Loucy (cell line): ENCODE results near the gene SRC.
A peak's percentile ranks its signal among the peaks of the same experiment; 100 is the strongest.

Experiments used
- H2AFZ ChIP-seq: fragments of 200-600 bp; sonication (generic); 2 replicates; pipeline ENCODE4 v1.6.0; 2016; ENCODE audit warnings: antibody characterized with exemption, mild to moderate bottlenecking, low read length, moderate library complexity
- H3F3A ChIP-seq: fragments of 200-600 bp; 2 replicates; pipeline ENCODE4 v1.6.0; 2016; ENCODE audit warnings: antibody characterized with exemption, low read depth, mild to moderate bottlenecking
- H3K27me3 ChIP-seq: fragments of 200-600 bp; sonication (generic); 2 replicates; pipeline ENCODE4 v1.6.1; 2014; ENCODE audit warnings: low read length, mild to moderate bottlenecking; ENCODE audit not compliant: insufficient read depth, poor library complexity, severe bottlenecking
- H3K36me3 ChIP-seq: fragments of 200-600 bp; sonication (generic); 2 replicates; pipeline ENCODE4 v1.6.1; 2016; ENCODE audit warnings: low read length; ENCODE audit not compliant: insufficient read depth
- H3K4me1 ChIP-seq: fragments of 200-600 bp; sonication (generic); 2 replicates; pipeline ENCODE4 v1.5.1; 2014; ENCODE audit warnings: low read length, mild to moderate bottlenecking; ENCODE audit not compliant: insufficient read depth, poor library complexity, severe bottlenecking
- H3K4me2 ChIP-seq: fragments of 200-600 bp; sonication (generic); 2 replicates; pipeline ENCODE4 v1.6.0; 2014; ENCODE audit warnings: antibody characterized with exemption, low read length, low read depth, mild to moderate bottlenecking; ENCODE audit not compliant: poor library complexity, severe bottlenecking
- H3K4me3 ChIP-seq: fragments of 200-600 bp; sonication (generic); 2 replicates; pipeline ENCODE4 v1.5.1; 2014; ENCODE audit warnings: low read length, mild to moderate bottlenecking, mixed read lengths; ENCODE audit not compliant: poor library complexity, severe bottlenecking
- H3K79me2 ChIP-seq: fragments of 200-600 bp; sonication (generic); 2 replicates; pipeline ENCODE4 v1.6.1; 2014; ENCODE audit warnings: low read length; ENCODE audit not compliant: insufficient read depth
- H3K9ac ChIP-seq: fragments of 200-600 bp; sonication (generic); 2 replicates; pipeline ENCODE4 v1.6.0; 2014; ENCODE audit warnings: mild to moderate bottlenecking, low read depth, low read length, moderate library complexity; ENCODE audit not compliant: poor library complexity, severe bottlenecking
- H3K9me2 ChIP-seq: fragments of 200-600 bp; sonication (generic); replicated peaks from 2 replicates; pipeline ENCODE4 v1.6.1; 2016; ENCODE audit warnings: low read depth, low read length, mixed read lengths
- H3K9me3 ChIP-seq: fragments of 200-600 bp; sonication (generic); 2 replicates; pipeline ENCODE4 v1.6.1; 2014; ENCODE audit warnings: mild to moderate bottlenecking, antibody characterized with exemption, low read length, low read depth; ENCODE audit not compliant: insufficient read depth
- H4K20me1 ChIP-seq: fragments of 200-600 bp; sonication (generic); 2 replicates; pipeline ENCODE4 v1.6.0; 2014; ENCODE audit warnings: antibody characterized with exemption, low read length, mild to moderate bottlenecking; ENCODE audit not compliant: insufficient read depth, poor library complexity, severe bottlenecking
- EZH2phosphoT487 ChIP-seq: fragments of 200-600 bp; IDR thresholded peaks from 2 replicates; pipeline ENCODE4 v1.6.1; 2018; ENCODE audit warnings: antibody characterized with exemption, mild to moderate bottlenecking, moderate library complexity, borderline replicate concordance
- TF ChIP-seq, protein P1 (sequence below): fragments of 200-600 bp; sonication (generic); conservative IDR thresholded peaks from 2 replicates; pipeline ENCODE4 v1.5.1; 2014; ENCODE audit warnings: mild to moderate bottlenecking, antibody characterized with exemption, low read length

The SRC gene

DNA sequence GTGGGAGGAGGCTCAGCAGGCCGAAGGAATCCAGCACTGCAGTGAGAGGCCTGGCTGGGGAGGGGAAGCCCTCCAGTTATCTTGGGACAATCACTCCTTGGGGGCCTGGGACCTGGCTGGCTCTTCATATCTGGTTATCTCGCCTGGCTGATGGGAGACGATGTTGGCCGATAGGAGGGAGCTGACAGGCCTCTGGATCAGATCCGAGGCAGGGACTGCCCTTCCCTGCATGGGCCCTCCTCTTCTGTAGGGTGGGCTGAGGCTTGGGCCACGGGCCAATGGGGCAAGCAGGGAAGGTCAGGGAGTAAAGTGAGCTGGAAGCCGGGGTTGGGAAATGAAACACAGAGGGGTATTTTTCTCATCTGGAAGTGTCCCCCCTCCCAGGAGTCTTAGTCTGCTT is 31.3 kb upstream of the SRC start:
- H3K9me3 ChIP-seq, result no peaks in the 10 kb centered on the region
- no peak overlapping the region for H2AFZ ChIP-seq
- no peak overlapping the region for H3K4me2 ChIP-seq
- no peaks in the 10 kb centered on the region for H3K9me2 ChIP-seq
- H3K79me2 ChIP-seq, result peaks cover 8% of the 10 kb centered on the region; the same call in 1 of the 2 replicates
- no peak overlapping the region for H3K9ac ChIP-seq
- H3K4me3 ChIP-seq, result no peak overlapping the region
- H3K4me1 ChIP-seq, result peaks cover 24% of the 10 kb centered on the region
- H3F3A ChIP-seq, result no peaks in the 10 kb centered on the region
- peaks cover 45% of the 10 kb centered on the region; the same call in 1 of the 2 replicates for H3K36me3 ChIP-seq
- TF ChIP-seq EZH2phosphoT487, result no peak
- TF ChIP-seq, protein P1, sequence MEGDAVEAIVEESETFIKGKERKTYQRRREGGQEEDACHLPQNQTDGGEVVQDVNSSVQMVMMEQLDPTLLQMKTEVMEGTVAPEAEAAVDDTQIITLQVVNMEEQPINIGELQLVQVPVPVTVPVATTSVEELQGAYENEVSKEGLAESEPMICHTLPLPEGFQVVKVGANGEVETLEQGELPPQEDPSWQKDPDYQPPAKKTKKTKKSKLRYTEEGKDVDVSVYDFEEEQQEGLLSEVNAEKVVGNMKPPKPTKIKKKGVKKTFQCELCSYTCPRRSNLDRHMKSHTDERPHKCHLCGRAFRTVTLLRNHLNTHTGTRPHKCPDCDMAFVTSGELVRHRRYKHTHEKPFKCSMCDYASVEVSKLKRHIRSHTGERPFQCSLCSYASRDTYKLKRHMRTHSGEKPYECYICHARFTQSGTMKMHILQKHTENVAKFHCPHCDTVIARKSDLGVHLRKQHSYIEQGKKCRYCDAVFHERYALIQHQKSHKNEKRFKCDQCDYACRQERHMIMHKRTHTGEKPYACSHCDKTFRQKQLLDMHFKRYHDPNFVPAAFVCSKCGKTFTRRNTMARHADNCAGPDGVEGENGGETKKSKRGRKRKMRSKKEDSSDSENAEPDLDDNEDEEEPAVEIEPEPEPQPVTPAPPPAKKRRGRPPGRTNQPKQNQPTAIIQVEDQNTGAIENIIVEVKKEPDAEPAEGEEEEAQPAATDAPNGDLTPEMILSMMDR, result no peak
- H3K27me3 ChIP-seq, result no peaks in the 10 kb centered on the region
- peaks cover 3% of the 10 kb centered on the region for H4K20me1 ChIP-seq

DNA sequence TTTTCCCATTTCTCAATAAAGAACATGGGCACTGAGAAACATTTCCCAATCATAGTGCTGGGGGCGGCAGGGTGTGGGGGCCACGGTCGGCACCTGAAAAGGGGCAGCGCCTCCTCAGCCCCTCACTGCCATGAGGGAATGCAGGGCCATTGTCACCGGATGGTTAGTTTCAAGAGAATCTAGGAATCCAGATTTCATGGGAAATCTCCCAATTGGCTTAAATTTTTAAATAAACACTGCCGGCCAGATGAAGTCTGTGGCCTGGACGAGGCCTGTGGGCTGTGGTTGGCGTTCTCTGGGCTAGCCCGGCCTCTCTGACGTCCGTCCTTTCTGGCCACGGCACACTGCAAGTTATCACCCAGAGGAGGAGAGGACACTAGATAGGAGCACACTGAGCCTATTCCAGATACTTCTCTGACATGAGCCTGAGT is 30.9 kb upstream of the SRC start:
- peaks cover 8% of the 10 kb centered on the region; the same call in 1 of the 2 replicates for H3K79me2 ChIP-seq
- H3K4me2 ChIP-seq, result no peak overlapping the region
- no peaks in the 10 kb centered on the region for H3K27me3 ChIP-seq
- no peak overlapping the region for H3K4me3 ChIP-seq
- no peak overlapping the region for H3K9ac ChIP-seq
- no peaks in the 10 kb centered on the region for H3F3A ChIP-seq
- no peak overlapping the region for H2AFZ ChIP-seq
- no peak for TF ChIP-seq EZH2phosphoT487
- TF ChIP-seq, protein P1, result no peak
- peaks cover 3% of the 10 kb centered on the region for H4K20me1 ChIP-seq
- no peaks in the 10 kb centered on the region for H3K9me3 ChIP-seq
- peaks cover 42% of the 10 kb centered on the region; the same call in 1 of the 2 replicates for H3K36me3 ChIP-seq
- H3K4me1 ChIP-seq, result peaks cover 24% of the 10 kb centered on the region
- H3K9me2 ChIP-seq, result no peaks in the 10 kb centered on the region

DNA sequence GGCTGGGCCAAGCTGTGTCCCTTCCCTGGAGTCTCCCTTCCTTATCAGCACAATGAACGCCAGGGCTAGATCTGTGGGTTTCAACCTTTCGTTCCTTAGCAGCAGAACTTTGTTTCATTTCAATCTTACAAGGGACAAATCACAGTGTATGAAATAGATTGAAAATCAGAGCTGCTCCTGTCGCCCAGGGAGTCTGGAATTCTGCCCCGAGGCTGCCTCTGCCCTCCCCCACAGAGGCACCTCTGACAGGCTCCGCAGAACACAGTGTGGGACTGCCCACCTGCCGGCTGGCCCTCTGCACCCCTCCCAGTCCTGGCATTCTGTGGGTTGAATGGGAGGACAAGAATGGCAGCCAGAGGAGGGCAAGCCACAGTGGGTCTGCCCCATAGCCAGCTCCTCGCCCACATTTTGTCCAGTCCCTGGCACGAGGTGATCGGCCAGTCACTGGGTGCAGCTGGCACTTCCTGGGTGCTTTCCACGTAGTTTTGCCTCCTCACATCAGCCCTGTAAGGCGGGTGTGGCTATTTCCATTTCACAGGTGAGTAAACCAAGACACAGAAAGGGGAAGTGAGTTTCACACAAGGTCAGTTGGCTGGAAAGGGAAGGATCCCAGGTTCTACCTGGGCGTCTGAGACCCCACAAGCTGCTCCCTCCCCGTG is 30.4 kb upstream of the SRC start:
- peaks cover 8% of the 10 kb centered on the region; the same call in 1 of the 2 replicates for H3K79me2 ChIP-seq
- peak overlapping the region; percentile 63 for H3K4me2 ChIP-seq
- H4K20me1 ChIP-seq, result peaks cover 3% of the 10 kb centered on the region
- TF ChIP-seq, protein P1, result no peak
- TF ChIP-seq EZH2phosphoT487, result no peak
- H3K4me1 ChIP-seq, result peaks cover 24% of the 10 kb centered on the region
- H3K4me3 ChIP-seq, result peak overlapping the region; percentile 11
- no peaks in the 10 kb centered on the region for H3F3A ChIP-seq
- H3K9ac ChIP-seq, result peak overlapping the region; percentile 62
- H3K9me3 ChIP-seq, result no peaks in the 10 kb centered on the region
- no peaks in the 10 kb centered on the region for H3K9me2 ChIP-seq
- H3K36me3 ChIP-seq, result peaks cover 37% of the 10 kb centered on the region; the same call in 1 of the 2 replicates
- no peak overlapping the region for H2AFZ ChIP-seq
- H3K27me3 ChIP-seq, result no peaks in the 10 kb centered on the region
